ENCODE measurements around the gene RAB1B. TPM values are rescaled to one million over a fixed set of nuclear protein-coding genes. Genes with fewer than 3 reads are reported as not detected.

Gene RAB1B
- total RNA-seq, 2 donors from 2014 or later, result 122 to 126 TPM

- Histone ChIP-seq H3K36me3 (ENCODE audit: control insufficient read depth, insufficient read depth, low read length) (no peaks in the 10 kb centered on the region), H3K9me3 (ENCODE audit: control insufficient read depth, low read length) (no peaks in the 10 kb centered on the region), H3K9ac (ENCODE audit: extremely low read depth, low read length, poor library complexity, severe bottlenecking) (no peak overlapping the region), H3K4me3 (ENCODE audit: low read length) (no peak overlapping the region), H3K27me3 (ENCODE audit: control insufficient read depth, insufficient read depth, low read length, poor library complexity, severe bottlenecking) (peaks cover 46% of the 10 kb centered on the region), H3K4me1 (ENCODE audit: control insufficient read depth, insufficient read depth, low read length) (no peaks in the 10 kb centered on the region), H3K27ac (ENCODE audit: low read depth, low read length) (no peak overlapping the region)
- H3K36me3 Mint-ChIP-seq (ENCODE audit: low read depth), result no peaks in the 10 kb centered on the region
- H3K27ac Mint-ChIP-seq, result no peak overlapping the region
- DNase-seq, result peak; percentile 39
- no peak for TF ChIP-seq CTCF (conservative IDR thresholded peaks at IDR 0.05)
- no peaks in the 10 kb centered on the region for H3K9me3 Mint-ChIP-seq
- H3K27me3 Mint-ChIP-seq (ENCODE audit: insufficient read depth), result peaks cover 51% of the 10 kb centered on the region
- peaks cover 11% of the 10 kb centered on the region for H3K4me1 Mint-ChIP-seq
- peak overlapping the region; percentile 22 for H3K4me3 Mint-ChIP-seq
- 73 to 75% methylated on average over 4 to 17 of the region's 17 CpGs for WGBS, 2 experiments (ENCODE audit: insufficient coverage in 1 of 2, insufficient read length in 1 of 2)
Observed at GRCh38 chr11:66292543-66293332, 24.3 kb downstream of the RAB1B start.

- Mint-ChIP-seq H3K4me1 (peaks cover 11% of the 10 kb centered on the region), H3K36me3 (ENCODE audit: low read depth) (no peaks in the 10 kb centered on the region), H3K27ac (no peak overlapping the region), H3K4me3 (no peak overlapping the region), H3K9me3 (no peaks in the 10 kb centered on the region), H3K27me3 (ENCODE audit: insufficient read depth) (peaks cover 51% of the 10 kb centered on the region)
- no peak for TF ChIP-seq CTCF (conservative IDR thresholded peaks at IDR 0.05)
- Histone ChIP-seq H3K27me3 (ENCODE audit: control insufficient read depth, insufficient read depth, low read length, poor library complexity, severe bottlenecking) (peaks cover 46% of the 10 kb centered on the region), H3K36me3 (ENCODE audit: control insufficient read depth, insufficient read depth, low read length) (no peaks in the 10 kb centered on the region), H3K4me1 (ENCODE audit: control insufficient read depth, insufficient read depth, low read length) (no peaks in the 10 kb centered on the region), H3K9ac (ENCODE audit: extremely low read depth, low read length, poor library complexity, severe bottlenecking) (no peak overlapping the region), H3K9me3 (ENCODE audit: control insufficient read depth, low read length) (no peaks in the 10 kb centered on the region), H3K4me3 (ENCODE audit: low read length) (no peak overlapping the region), H3K27ac (ENCODE audit: low read depth, low read length) (no peak overlapping the region)
- 74 to 100% methylated on average over 1 to 4 of the region's 4 CpGs for WGBS, 2 experiments (ENCODE audit: insufficient coverage in 1 of 2, insufficient read length in 1 of 2)
- DNase-seq, result no peak
Observed at GRCh38 chr11:66293352-66293751, 24.9 kb downstream of the RAB1B start.

GRCh38 chr11:66293777-66294625 is 25.6 kb downstream of the RAB1B start:
- H3K9ac ChIP-seq (ENCODE audit: extremely low read depth, low read length, poor library complexity, severe bottlenecking), result no peak overlapping the region
- no peaks in the 10 kb centered on the region for H3K36me3 ChIP-seq (ENCODE audit: control insufficient read depth, insufficient read depth, low read length)
- H3K4me1 ChIP-seq (ENCODE audit: control insufficient read depth, insufficient read depth, low read length), result no peaks in the 10 kb centered on the region
- no peak overlapping the region for H3K27ac Mint-ChIP-seq
- no peaks in the 10 kb centered on the region for H3K9me3 Mint-ChIP-seq
- H3K27ac ChIP-seq (ENCODE audit: low read depth, low read length), result no peak overlapping the region
- TF ChIP-seq CTCF (conservative IDR thresholded peaks at IDR 0.05), result no peak
- H3K27me3 Mint-ChIP-seq (ENCODE audit: insufficient read depth), result peaks cover 51% of the 10 kb centered on the region
- H3K27me3 ChIP-seq (ENCODE audit: control insufficient read depth, insufficient read depth, low read length, poor library complexity, severe bottlenecking), result peaks cover 46% of the 10 kb centered on the region
- H3K4me3 ChIP-seq (ENCODE audit: low read length), result no peak overlapping the region
- no peaks in the 10 kb centered on the region for H3K9me3 ChIP-seq (ENCODE audit: control insufficient read depth, low read length)
- H3K4me1 Mint-ChIP-seq, result peaks cover 11% of the 10 kb centered on the region
- 89 to 95% methylated on average over 21 to 30 of the region's 30 CpGs for WGBS, 2 experiments (ENCODE audit: insufficient coverage in 1 of 2, insufficient read length in 1 of 2)
- H3K36me3 Mint-ChIP-seq (ENCODE audit: low read depth), result no peaks in the 10 kb centered on the region
- H3K4me3 Mint-ChIP-seq, result no peak overlapping the region
- peak; percentile 47 for DNase-seq
